Activated CD4-positive, alpha-beta T cell treated with anti-CD3 and anti-CD28 coated beads, Interleukin-2, amount 50 U/mL, for 24 hours (primary cell): Measurements from ENCODE around the gene PCDHB9.
"Not testable (repeated sequence)": the region's sequence is repeated elsewhere in the genome, so short reads cannot be mapped to it uniquely, and the experiment has no call there.

ENCODE experiments used
- DNase-seq, 2 donors: peaks; one replicate each; pipeline ENCODE4 v3.0.0-alpha.2; 2020; ENCODE audit warnings: low read depth in 1 of 2, low spot score in 1 of 2

The PCDHB9 gene

GRCh38 chr5:141184117-141184855 is 2.7 kb upstream of the PCDHB9 start:
- DNase-seq, result not testable (repeated sequence)

DNA sequence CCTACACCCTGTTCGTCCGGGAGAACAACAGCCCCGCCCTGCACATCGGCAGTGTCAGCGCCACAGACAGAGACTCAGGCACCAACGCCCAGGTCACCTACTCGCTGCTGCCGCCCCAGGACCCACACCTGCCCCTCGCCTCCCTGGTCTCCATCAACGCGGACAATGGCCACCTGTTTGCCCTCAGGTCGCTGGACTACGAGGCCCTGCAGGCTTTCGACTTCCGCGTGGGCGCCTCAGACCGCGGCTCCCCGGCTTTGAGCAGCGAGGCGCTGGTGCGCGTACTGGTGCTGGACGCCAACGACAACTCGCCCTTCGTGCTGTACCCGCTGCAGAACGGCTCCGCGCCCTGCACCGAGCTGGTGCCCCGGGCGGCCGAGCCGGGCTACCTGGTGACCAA is 1.7 kb downstream of the PCDHB9 start:
- not testable (repeated sequence) for DNase-seq

DNA sequence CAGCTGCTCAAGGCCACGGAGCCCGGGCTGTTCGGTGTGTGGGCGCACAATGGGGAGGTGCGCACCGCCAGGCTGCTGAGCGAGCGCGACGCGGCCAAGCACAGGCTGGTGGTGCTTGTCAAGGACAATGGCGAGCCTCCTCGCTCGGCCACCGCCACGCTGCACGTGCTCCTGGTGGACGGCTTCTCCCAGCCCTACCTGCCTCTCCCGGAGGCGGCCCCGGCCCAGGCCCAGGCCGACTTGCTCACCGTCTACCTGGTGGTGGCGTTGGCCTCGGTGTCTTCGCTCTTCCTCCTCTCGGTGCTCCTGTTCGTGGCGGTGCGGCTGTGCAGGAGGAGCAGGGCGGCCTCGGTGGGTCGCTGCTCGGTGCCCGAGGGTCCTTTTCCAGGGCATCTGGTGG is 2.2 kb downstream of the PCDHB9 start:
- DNase-seq, result not testable (repeated sequence)

DNA sequence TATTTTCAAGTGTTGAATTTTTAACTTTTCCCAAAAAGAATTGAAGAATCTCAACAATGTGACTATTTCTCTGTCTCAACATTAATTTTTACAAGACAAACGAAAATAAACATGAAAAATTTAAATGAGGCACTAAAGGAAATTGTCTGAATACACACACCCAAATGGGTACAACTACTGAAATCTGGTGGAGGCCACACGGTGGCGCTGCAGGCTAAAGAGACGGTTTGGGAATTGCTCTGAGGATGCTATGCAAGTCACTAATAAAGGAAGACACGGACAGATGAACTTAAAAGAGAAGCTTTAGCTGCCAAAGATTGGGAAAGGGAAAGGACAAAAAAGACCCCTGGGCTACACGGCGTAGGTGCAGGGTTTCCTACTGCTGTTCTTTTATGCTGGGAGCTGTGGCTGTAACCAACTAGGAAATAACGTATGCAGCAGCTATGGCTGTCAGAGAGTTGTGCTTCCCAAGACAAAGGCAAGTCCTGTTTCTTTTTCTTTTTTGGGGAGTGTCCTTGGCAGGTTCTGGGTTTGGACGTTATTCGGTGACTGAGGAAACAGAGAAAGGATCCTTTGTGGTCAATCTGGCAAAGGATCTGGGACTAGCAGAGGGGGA is 5.3 kb downstream of the PCDHB9 start, which contains the start of gene PCDHB10:
PCDHB10 (plus strand) TSS at position 244 of the 616 bp plus-strand sequence; CDS start at position 444, 200 bp downstream.
- DNase-seq, result no peak

- DNase-seq, result not testable (repeated sequence)
These were observed 7.4 kb downstream of the PCDHB9 start for GRCh38 chr5:141194332-141194731.

GRCh38 chr5:141196363-141196762 is 9.4 kb downstream of the PCDHB9 start:
- DNase-seq, result no peak

DNA sequence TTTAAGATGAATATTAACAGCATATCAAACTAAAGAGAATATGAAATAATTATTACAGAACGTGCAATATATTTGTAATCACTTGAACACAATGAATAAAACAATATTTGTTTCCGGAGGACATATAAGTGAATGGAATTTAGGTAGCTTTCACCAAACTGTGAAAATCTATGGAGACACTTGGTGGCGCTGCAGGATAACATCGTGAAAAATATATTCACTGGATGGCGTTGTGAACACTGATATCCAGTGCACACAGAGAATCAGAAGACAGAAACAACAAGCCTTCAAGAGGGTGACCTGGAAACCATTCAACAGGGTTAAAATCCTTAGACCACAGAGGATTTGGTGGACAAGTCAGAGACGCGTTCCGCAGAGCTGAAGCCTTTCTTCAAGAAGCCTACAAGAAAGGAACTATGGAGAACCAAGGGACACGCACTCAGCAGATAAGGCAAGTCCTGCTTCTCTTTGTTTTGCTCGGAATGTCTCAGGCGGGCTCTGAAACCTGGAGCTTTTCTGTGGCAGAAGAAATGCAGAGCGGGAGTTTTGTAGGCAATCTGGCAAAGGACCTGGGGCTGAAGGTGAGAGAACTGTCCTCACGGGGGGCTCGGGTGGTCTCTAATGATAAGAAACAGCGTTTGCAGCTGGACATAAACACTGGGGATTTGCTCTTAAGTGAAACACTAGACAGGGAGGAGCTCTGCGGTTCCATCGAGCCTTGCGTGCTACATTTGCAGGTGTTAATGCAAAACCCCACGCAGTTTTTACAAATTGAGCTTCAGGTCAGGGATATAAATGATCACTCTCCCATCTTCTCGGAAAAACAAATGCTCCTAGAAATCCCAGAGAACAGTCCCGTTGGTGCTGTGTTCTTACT is 12.6 kb downstream of the PCDHB9 start, which contains the start of gene PCDHB11:
PCDHB11 (plus strand) TSS at position 269 of the 877 bp plus-strand sequence; CDS start at position 417, 148 bp downstream.
- DNase-seq, result no peak

- not testable (repeated sequence) for DNase-seq
These were observed 14.2 kb downstream of the PCDHB9 start for GRCh38 chr5:141201126-141201525.

DNA sequence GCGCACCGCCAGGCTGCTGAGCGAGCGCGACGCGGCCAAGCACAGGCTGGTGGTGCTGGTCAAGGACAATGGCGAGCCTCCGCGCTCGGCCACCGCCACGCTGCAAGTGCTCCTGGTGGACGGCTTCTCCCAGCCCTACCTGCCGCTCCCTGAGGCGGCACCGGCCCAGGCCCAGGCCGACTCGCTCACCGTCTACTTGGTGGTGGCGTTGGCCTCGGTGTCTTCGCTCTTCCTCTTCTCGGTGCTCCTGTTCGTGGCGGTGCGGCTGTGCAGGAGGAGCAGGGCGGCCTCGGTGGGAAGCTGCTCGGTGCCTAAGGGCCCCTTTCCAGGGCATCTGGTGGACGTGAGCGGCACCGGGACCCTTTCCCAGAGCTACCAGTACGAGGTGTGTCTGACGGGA is 14.7 kb downstream of the PCDHB9 start:
- DNase-seq, result not testable (repeated sequence)

- DNase-seq, result no peak
These were observed 21.5 kb downstream of the PCDHB9 start, which contains the start of gene PCDHB12 for GRCh38 chr5:141208478-141208877. TSS of gene PCDHB12 (plus strand) at chr5:141208719. CDS start at chr5:141208908, 189 bp downstream.

DNA sequence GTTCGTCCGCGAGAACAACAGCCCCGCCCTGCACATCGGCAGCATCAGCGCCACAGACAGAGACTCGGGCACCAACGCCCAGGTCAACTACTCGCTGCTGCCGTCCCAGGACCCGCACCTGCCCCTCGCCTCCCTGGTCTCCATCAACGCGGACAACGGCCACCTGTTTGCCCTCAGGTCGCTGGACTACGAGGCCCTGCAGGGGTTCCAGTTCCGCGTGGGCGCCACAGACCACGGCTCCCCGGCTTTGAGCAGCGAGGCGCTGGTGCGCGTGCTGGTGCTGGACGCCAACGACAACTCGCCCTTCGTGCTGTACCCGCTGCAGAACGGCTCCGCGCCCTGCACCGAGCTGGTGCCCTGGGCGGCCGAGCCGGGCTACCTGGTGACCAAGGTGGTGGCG is 23.3 kb downstream of the PCDHB9 start:
- not testable (repeated sequence) for DNase-seq

GRCh38 chr5:141210849-141211248 is 23.9 kb downstream of the PCDHB9 start:
- DNase-seq, result not testable (repeated sequence)

- not testable (repeated sequence) for DNase-seq
These were observed 26.8 kb downstream of the PCDHB9 start, which contains the start of gene PCDHB13 for GRCh38 chr5:141213656-141214339. TSS of gene PCDHB13 (plus strand) at chr5:141213919. CDS start at chr5:141214124, 205 bp downstream.

- DNase-seq, result not testable (repeated sequence)
These were observed 27.6 kb downstream of the PCDHB9 start for GRCh38 chr5:141214583-141214982.

DNA sequence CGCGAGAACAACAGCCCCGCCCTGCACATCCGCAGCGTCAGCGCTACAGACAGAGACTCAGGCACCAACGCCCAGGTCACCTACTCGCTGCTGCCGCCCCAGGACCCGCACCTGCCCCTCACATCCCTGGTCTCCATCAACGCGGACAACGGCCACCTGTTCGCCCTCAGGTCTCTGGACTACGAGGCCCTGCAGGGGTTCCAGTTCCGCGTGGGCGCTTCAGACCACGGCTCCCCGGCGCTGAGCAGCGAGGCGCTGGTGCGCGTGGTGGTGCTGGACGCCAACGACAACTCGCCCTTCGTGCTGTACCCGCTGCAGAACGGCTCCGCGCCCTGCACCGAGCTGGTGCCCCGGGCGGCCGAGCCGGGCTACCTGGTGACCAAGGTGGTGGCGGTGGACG is 28.5 kb downstream of the PCDHB9 start:
- not testable (repeated sequence) for DNase-seq

GRCh38 chr5:141216035-141216434 is 29.1 kb downstream of the PCDHB9 start:
- not testable (repeated sequence) for DNase-seq

DNA sequence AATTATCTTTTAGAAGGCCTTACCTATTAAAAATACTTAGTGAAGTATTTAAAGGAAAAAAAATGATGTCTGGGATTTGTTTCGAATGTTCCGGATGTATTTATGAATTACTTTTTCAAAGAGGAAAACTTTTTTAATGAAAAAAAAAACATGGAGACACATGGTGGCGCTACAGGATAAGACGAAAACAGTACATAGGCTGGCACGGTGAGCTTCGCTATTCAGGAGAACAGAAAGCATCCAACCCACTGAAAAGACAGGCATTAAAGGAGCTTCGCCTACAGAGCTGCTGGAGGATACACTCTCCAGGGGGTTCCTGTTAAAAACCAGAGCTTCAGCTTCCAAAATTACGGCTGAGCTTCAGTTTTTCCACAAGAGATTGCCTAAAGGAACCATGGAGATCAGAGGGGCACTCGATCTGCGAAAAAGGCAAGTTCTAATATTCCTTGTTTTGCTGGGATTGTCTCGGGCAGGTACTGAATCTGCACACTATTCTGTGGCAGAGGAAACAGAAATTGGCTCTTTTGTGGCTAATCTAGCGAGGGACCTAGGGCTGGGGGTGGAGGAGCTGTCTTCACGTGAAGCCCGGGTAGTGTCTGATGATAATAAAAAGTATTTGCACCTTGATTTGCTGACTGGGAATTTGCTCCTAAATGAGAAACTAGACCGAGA is 36.3 kb downstream of the PCDHB9 start, which contains the start of gene PCDHB14:
PCDHB14 (plus strand) TSS at position 232 of the 672 bp plus-strand sequence; CDS start at position 395, 163 bp downstream.
- no peak for DNase-seq

DNA sequence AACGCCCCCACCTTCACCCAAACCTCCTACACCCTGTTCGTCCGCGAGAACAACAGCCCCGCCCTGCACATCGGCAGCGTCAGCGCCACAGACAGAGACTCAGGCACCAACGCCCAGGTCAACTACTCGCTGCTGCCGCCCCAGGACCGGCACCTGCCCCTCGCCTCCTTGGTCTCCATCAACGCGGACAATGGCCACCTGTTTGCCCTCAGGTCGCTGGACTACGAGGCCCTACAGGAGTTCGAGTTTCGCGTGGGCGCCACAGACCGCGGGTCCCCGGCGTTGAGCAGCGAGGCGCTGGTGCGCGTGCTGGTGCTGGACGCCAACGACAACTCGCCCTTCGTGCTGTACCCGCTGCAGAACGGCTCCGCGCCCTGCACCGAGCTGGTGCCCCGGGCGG is 37.9 kb downstream of the PCDHB9 start:
- not testable (repeated sequence) for DNase-seq

DNA sequence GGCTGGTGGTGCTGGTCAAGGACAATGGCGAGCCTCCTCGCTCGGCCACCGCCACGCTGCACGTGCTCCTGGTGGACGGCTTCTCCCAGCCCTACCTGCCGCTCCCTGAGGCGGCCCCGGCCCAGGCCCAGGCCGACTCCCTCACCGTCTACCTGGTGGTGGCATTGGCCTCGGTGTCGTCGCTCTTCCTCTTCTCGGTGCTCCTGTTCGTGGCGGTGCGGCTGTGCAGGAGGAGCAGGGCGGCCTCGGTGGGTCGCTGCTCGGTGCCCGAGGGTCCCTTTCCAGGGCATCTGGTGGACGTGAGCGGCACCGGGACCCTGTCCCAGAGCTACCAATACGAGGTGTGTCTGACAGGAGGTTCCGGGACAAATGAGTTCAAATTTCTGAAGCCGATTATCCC is 38.5 kb downstream of the PCDHB9 start:
- not testable (repeated sequence) for DNase-seq
